NCI-H526 treated with DMSO at 0.1 percent for 48 hours (cell line): ENCODE measurements around the gene ABCB1.

Source experiments
- DNase-seq: peaks from one replicate; lab custom pipeline; 2025; lab: John Stamatoyannopoulos, UW

ABCB1 gene

DNA sequence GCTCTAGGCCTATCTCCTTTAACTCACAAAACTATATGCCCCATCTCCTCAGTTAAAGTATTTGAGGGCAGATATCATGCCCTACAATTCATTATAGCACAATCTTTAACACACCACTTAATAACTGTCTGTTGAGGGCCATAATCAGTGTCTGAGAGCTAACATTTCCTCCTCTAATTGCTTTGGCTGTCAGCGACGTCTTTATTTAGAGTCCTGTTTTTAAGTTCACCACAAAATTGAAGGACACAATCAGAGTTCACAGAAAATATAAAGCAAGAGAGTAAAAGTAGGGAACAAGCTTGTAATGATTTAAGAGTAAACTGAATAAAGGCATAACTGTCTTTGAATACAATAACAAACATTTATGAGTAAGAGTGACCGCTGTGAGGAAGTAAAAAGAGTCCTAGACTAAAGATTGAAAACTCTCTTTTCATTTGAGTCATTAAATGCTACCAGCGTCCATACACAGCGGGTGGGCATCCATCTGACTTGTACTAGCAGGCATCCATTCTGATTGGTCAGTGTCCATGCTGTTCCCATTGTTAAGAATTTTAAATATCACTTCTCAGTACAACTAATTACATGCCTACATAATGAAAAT is 86.8 kb downstream of the ABCB1 start:
- no peak for DNase-seq

DNA sequence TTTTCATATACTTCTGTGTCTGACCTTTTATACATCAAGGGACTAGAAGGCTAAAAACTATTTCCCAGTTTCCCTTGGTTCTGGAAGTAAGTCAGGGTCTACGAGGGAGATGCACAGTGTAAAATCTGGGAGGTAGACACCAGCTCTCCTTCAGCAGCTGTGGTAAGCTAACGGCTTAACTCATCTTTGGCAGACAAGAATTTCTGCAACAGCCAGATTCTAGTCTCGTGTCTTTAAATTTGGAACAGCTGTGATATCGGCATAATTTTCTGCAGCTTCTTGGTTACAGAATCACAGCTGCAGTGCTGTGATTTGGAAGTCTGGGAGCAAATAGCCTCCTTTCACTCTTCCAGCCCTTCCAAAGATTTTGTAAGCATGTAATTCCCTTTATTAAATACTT is 87.8 kb downstream of the ABCB1 start:
- DNase-seq = no peak

DNA sequence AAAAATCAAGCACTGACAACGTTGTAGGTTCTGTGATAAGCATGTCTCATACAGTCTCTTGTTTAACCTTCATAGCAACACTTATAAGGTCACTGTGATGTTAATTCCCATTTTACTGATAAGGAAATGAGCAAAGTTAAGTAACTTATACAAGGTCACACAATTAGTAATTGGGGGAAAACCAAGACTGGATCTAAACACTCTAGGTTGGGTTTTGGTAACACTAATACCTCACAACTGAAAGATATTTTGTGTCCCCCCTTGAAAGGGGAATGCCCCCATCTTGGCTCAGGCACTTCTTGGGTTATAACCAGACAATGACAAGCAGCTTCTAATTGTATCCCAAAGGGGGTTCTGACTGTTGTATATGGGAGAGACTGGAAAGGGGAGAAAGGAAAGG is 89.2 kb downstream of the ABCB1 start:
- no peak for DNase-seq

- DNase-seq = peak; percentile 38
Measured at GRCh38 chr7:87510411-87510875, 90.2 kb downstream of the ABCB1 start.

DNA sequence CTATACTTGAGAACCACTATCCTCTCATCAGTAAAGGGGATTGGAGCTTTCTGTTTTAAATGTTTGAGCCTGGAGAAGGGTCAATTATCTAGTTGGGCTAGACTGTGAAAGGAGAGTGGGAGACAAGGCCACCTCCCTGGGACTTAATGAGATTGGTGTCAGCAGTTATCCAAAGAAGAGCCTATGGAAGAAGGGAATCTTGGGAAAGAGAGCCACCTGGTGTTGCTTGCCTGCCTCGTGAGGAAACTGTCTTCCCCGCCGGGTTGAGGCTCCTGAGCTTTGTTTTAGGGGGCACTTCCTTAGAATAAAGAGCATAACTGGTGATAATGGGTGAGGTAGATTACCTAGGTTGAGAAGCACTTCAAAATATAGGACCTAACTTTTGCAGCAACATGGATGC is 93.2 kb downstream of the ABCB1 start:
- DNase-seq = no peak

DNA sequence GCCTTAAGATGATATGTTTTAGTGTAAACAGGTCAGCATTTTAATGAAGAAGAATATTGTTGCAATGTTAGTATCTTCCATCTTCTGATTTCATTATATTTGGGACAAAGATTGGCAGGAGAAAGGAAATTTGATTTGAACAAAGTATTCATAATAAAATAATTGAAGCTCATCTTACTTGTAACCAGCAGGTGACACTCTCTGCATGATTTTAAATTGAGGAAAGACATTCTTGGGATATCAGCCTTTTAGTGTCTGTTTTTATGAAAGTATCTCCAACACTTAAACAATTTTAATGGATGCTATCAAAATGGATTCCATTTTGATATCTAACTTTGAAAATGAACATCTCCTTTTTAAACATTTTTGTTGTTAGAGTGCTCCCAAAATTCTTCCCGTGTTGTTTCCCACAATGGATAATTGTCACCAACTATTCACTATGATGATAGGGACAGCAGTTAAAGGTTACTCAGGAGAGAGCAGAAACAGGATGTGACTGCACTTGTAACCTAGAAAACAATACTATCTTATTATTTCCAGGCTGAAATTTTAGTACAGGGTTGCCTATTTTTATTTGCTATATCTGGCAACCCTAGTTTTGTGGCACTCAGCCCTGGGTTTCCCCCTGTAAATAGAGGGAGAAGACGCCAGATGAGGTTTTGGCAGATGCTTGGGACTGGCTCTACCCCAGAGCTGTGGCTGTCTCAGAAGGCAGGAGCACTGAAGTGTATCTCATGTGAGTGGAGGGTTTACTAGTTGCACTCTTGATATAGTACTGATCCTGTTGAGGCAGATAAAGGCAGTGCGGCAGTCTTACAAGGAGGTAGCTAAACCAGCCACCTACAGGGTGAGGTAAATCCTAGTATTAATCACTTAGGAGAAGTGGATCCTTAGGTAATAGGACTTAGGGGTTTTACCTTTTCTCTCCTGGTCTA is 94.2 kb downstream of the ABCB1 start:
- DNase-seq = peak; percentile 29

DNA sequence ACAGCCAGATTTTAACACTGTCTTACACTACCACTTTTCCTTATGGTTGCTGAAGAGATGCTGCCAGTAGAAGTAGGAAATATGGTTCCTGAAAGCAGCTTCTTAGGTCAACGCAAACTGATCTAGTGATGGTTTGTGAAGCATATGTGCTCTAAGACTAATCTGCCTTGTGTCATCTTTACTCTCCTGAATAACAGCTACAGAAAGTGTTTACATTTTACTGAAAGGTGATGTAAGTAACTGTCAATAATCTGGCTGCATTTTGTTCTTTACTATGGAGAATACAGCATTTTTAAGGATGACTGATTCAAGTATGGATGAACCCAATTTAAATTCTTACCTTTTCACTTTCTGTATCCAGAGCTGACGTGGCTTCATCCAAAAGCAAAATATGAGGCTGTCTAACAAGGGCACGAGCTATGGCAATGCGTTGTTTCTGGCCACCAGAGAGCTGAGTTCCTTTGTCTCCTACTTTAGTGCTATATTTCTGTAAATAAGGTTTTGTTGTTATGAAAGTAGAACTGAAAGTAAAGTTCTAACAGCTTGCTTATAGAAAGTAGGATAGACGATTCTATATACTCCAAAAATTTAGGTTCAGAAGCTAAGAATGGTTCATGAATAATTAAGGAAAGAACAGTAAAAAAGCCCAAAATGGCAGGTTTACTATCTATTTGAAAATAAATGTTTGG is 95.0 kb downstream of the ABCB1 start:
- no peak for DNase-seq

DNA sequence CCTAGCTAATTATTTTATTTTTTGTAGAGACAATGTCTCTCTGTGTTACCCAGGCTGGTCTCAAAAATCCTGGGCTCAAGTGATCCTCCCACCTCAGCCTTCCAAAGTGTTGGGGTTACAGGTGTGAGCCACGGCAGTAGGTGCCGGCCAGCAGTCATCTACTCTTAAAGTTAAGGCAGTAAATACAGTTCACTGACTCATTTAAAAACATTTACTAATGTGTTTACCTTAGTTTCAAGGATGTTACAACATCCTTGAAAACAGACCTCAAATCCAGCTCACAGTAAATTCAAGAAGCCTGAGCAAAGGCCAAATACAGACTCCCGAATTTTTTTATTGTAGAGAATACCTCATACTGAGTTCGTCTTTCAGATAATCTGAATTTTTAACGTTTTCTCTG is 95.6 kb downstream of the ABCB1 start:
- no peak for DNase-seq

DNA sequence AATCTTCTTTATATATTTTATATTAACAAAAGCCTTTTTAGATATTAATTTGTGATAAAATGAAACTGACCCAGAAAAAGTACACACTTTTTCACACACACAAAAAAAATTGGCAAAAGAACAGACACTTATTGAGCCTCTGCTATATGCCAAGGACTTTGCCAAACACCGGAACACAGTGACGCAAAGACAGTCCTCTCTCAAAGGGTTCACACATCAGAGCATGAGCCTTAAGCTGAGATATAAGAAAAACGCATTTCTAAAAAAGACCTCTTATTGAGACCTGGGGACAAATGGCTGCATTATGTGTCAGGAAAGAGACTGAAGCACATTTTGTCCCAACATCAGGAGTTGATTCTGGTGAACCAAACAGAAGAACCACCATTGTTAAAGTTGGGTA is 101.2 kb downstream of the ABCB1 start:
- no peak for DNase-seq

- no peak for DNase-seq
Measured at GRCh38 chr7:87498893-87499292, 101.8 kb downstream of the ABCB1 start.

GRCh38 chr7:87497482-87497881 is 103.2 kb downstream of the ABCB1 start:
- no peak for DNase-seq

DNA sequence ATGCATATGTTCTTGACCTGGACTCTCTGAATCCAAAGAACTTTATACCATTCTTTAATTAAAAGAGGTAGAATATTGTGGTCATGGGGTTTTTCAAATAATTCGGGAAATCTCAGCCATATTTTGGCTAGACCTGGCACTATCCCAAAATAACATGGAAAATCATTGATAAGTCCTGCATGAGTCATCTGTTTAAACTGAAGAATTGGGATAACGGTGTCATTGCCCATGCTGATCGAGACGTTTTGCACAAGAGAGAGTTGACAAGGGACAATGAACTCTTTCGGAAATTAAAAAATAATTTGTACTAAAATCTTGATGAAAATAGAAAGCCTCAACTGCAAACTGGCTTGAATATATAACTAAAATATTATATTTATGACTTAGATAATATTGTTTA is 105.3 kb downstream of the ABCB1 start:
- no peak for DNase-seq

GRCh38 chr7:87494454-87494853 is 106.2 kb downstream of the ABCB1 start:
- DNase-seq = no peak

DNA sequence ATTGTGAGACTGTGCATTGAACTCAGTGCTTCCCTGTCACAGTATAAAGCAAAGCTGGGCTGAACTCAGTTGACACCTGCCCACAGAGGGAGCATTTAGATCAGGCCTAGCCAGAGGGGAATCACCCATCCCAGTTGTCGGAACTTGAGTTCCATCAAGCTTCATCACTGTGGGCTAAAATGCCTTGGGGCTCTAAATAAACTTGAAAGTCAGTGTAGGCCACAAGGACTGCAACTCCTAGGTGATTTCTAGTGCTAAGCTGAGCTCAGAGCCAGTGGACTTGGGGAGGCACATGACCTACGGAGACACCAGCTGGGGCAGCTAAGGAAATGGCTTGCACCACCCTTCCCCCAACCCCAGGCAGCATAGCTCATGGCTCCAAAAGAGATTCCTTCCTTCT is 117.6 kb downstream of the ABCB1 start:
- no peak for DNase-seq

GRCh38 chr7:87482115-87482514 is 118.6 kb downstream of the ABCB1 start:
- DNase-seq = no peak

DNA sequence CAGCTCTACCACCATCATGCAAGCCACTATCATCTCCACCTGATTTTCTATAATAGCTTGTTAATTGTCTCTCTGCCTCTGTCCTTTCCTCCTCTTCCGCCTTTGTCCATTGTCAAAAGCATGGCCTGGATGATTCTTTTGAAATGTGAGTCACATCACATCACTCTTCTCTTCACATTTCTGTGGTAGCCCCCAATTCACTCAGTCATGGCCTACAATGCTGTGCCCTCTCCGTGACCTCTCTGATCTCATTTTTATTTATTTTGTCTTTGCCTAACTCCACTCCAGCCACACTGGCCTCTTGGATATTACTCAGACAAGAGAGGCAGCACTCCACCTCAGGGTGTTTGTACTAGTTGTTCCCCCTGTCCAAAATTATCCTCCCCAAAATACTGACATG is 120.3 kb downstream of the ABCB1 start:
- no peak for DNase-seq

GRCh38 chr7:87479951-87480350 is 120.7 kb downstream of the ABCB1 start:
- no peak for DNase-seq

- DNase-seq = no peak
Measured at GRCh38 chr7:87476179-87476557, 124.5 kb downstream of the ABCB1 start.

- DNase-seq = no peak
Measured at GRCh38 chr7:87475359-87476178, 125.1 kb downstream of the ABCB1 start, which contains the start of gene ABCB4. TSS of gene ABCB4 (minus strand) at chr7:87475680. CDS start at chr7:87475465, 215 bp downstream.

DNA sequence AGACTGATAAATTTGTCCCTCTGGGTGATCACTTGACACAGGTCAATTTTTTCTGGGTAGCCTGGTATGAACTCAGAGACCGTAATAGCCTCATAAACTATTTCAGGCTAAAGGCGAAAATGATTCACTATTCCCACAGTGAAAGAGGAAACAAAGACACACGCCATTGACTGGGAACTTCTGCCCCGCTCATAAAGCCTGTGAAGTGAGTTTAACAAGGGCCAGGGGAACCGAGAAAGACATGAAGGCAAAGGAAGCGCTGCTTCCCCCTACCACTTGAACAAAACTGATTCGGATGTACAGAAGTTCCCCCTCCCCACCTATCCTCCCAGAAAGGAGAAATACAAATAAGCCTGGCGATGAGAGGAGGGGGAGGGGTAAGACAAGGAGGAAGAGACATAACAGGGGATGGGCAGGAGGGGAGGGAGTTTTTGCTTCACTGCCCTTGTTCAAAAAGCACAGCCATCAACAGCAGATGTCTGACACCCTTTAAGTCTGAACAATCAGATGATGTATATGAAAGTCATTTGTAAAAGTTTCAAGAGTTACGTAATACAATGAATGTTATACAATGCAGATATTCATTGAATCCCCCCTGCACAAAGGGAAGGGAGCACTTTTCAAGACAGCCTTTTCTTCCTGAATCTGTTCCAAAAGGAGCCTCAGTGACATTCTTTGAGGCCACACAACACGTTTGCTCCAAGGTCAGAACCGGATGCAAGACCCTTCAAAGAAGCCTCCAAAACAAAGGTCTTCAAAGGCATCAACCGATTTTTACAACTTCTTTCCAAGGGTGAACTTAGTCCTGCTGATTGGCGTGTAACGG is 125.9 kb downstream of the ABCB1 start:
- DNase-seq = no peak

DNA sequence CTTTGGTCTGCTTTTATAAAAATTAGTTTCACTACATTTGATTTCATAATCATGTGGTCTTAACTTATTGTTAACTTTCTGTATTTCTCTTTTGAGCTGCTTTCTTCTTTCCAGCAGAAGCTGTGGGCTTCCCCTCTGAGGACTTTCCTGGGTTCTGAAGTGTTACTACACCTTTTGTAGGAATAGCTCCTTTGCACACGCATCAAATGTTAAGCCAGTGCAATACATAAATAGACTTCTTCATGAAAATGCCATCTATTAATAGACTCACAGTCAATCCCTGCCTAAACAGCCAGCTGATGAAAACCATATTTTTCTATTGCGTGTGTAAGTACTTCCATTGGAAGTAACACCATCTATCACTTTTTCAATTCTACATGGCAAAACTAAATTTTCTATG is 126.7 kb downstream of the ABCB1 start:
- no peak for DNase-seq
